OCI-LY7 (cell line): ENCODE measurements around the gene HCAR2.

ENCODE experiments used
- EZH2phosphoT487 ChIP-seq: fragments of 200-600 bp; sonication (generic); IDR thresholded peaks from 2 replicates; pipeline ENCODE4 v1.6.1; 2018; ENCODE audit warnings: low read depth, borderline replicate concordance, mild to moderate bottlenecking, mixed run types, antibody characterized with exemption, low read length, moderate library complexity, mixed read lengths
- TF ChIP-seq, protein P1 (sequence below): fragments of 200-600 bp; sonication (generic); conservative IDR thresholded peaks from 2 replicates; pipeline ENCODE4 v1.5.1; 2014; ENCODE audit warnings: mild to moderate bottlenecking, antibody characterized with exemption, low read length, moderate library complexity, mixed read lengths

DNA sequence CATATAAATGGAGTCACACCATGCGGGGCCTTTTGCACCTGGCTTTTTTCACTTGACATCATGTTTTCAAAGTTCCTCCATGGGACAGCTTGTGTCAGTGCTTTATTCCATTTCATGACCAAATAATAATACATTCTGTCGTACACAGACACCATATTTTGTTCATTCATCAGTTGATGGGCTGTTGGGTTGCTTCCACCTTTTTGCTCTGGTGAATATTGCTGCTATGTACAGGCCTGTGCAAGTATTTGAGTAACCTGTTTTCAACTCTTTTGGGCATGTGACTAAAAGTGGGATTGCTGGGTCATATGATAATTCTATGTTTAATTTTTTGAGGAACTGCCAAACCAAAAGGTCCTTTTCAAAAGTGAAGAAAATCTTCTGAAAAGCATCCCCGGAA lies 46.9 kb downstream of the HCAR2 start:
- TF ChIP-seq, protein P1, sequence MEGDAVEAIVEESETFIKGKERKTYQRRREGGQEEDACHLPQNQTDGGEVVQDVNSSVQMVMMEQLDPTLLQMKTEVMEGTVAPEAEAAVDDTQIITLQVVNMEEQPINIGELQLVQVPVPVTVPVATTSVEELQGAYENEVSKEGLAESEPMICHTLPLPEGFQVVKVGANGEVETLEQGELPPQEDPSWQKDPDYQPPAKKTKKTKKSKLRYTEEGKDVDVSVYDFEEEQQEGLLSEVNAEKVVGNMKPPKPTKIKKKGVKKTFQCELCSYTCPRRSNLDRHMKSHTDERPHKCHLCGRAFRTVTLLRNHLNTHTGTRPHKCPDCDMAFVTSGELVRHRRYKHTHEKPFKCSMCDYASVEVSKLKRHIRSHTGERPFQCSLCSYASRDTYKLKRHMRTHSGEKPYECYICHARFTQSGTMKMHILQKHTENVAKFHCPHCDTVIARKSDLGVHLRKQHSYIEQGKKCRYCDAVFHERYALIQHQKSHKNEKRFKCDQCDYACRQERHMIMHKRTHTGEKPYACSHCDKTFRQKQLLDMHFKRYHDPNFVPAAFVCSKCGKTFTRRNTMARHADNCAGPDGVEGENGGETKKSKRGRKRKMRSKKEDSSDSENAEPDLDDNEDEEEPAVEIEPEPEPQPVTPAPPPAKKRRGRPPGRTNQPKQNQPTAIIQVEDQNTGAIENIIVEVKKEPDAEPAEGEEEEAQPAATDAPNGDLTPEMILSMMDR = no peak
- no peak for TF ChIP-seq EZH2phosphoT487
